MM.1S (cell line): ENCODE data around the gene DDN.

ENCODE experiments used
- CTCF ChIP-seq: fragments of 300-600 bp; sonication (generic); IDR thresholded peaks from 2 replicates; pipeline ENCODE4 v1.5.1; 2016; ENCODE audit warnings: antibody characterized with exemption, low read length, mixed read lengths
- EZH2 ChIP-seq: fragments of 300-600 bp; sonication (generic); optimal IDR thresholded peaks from 2 replicates; pipeline ENCODE3; 2017; ENCODE audit warnings: low read depth, mild to moderate bottlenecking, antibody characterized with exemption, low read length, mixed read lengths

DNA sequence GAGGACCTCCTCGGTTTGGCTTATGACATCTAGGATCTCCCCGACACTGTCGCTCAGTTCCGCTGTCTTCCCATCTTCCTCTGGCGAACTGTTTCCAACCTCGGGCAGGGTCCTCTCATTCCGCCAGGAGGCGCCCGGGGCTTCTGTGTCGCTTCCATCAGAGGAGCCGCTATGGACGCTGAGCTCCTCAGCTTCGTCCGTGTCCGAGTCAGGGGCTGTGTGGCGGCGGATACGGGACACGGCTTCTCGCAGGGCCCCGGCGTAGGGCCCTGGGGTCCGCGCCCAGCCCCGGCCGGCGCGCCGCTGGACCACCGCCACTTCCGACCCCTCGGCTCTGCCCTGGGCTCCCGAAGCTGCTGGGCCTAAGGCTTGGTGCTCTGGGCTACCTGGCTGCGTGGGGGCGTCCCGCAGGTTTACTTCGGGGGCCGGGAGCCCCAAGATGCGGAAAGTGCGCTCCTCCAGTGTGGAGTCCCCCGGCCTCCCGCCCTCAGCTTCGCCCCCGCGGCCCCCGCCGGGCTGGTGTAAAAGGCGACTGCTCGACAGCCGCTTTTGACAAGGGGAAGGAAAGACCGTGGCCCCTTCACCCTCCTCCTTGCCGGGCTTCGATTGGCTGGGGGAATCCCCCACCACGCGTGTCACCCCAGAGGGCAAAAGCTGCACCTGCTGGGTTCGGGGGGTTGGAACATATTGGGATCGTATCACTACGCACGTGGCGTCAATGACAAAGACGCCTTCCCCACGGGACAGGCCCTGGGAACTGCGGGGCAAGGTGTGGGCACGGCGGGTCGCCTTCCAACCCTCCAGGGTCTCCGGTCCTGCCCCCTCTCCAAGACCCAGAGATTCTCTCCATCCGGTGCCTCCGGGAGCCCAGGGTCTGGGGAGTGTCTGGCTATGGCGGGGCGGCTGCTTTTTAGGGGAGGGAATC, 2.1 kb downstream of the DDN start:
- TF ChIP-seq CTCF (peak; percentile 62), EZH2 (no peak)
